Body of pancreas (tissue), 4 donors: ENCODE measurements around the gene LAPTM4A.
"Not testable (repeated sequence)": the region's sequence is repeated elsewhere in the genome, so short reads cannot be mapped to it uniquely, and the experiment has no call there.

Source experiments
- POLR2A ChIP-seq, 3 donors: fragments of 450-650 bp; IDR thresholded peaks; one replicate each; pipeline ENCODE4 v1.6.1; 2016; ENCODE audit warnings: antibody characterized with exemption in 3 of 3, mild to moderate bottlenecking in 2 of 3
- TF ChIP-seq, protein P1 (sequence below), 7 experiments: fragments of 450-650 bp in 4 of 7; fragments of 200-600 bp in 3 of 7; sonication (generic) in 3 of 7; IDR thresholded peaks; one replicate each; pipeline ENCODE4 v1.5.1; 2016 to 2019; ENCODE audit warnings: antibody characterized with exemption in 7 of 7

GRCh38 chr2:20082812-20083211 lies 31.4 kb upstream of the LAPTM4A start:
- TF ChIP-seq, protein P1, sequence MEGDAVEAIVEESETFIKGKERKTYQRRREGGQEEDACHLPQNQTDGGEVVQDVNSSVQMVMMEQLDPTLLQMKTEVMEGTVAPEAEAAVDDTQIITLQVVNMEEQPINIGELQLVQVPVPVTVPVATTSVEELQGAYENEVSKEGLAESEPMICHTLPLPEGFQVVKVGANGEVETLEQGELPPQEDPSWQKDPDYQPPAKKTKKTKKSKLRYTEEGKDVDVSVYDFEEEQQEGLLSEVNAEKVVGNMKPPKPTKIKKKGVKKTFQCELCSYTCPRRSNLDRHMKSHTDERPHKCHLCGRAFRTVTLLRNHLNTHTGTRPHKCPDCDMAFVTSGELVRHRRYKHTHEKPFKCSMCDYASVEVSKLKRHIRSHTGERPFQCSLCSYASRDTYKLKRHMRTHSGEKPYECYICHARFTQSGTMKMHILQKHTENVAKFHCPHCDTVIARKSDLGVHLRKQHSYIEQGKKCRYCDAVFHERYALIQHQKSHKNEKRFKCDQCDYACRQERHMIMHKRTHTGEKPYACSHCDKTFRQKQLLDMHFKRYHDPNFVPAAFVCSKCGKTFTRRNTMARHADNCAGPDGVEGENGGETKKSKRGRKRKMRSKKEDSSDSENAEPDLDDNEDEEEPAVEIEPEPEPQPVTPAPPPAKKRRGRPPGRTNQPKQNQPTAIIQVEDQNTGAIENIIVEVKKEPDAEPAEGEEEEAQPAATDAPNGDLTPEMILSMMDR (IDR thresholded peaks at IDR 0.05): not testable (repeated sequence)
- TF ChIP-seq POLR2A (IDR thresholded peaks at IDR 0.05): not testable (repeated sequence)
